Spleen (tissue), 11 donors: ENCODE results near the gene CXXC5. TPM values are rescaled to one million over a fixed set of nuclear protein-coding genes. Genes with fewer than 3 reads are reported as not detected.

Source experiments
- DNase-seq: peaks from one replicate; pipeline ENCODE4 v3.0.0-alpha.2; 2020
- H3K27ac ChIP-seq, 8 donors: fragments of 200-600 bp; sonication (generic) in 7 of 8; 1 replicate in 4 of 8; 2 replicates in 4 of 8; pipeline versions ENCODE4 v1.5.0 to v1.8.0; 2016 to 2021; ENCODE audit warnings: inconsistent platforms in 4 of 8, mild to moderate bottlenecking in 4 of 8, moderate library complexity in 1 of 8
- H3K27me3 ChIP-seq, 7 donors: fragments of 200-600 bp; sonication (generic) in 6 of 7; replicated peaks in 1 of 7; 1 replicate in 4 of 7; 2 replicates in 3 of 7; pipeline versions ENCODE4 v1.5.0 to v1.8.0; 2016 to 2021; ENCODE audit warnings: inconsistent platforms in 3 of 7, mild to moderate bottlenecking in 1 of 7
- H3K36me3 ChIP-seq, 6 donors: fragments of 200-600 bp; sonication (generic) in 5 of 6; 1 replicate in 4 of 6; 2 replicates in 2 of 6; pipeline versions ENCODE4 v1.5.0 to v1.8.0; 2016 to 2021; ENCODE audit warnings: inconsistent platforms in 2 of 6
- H3K4me1 ChIP-seq, 6 donors: fragments of 200-600 bp; sonication (generic) in 5 of 6; 1 replicate in 3 of 6; 2 replicates in 3 of 6; pipeline versions ENCODE4 v1.5.0 to v1.8.0; 2016 to 2021; ENCODE audit warnings: inconsistent platforms in 3 of 6
- H3K4me3 ChIP-seq, 8 donors: fragments of 200-600 bp; sonication (generic) in 7 of 8; 1 replicate in 4 of 8; 2 replicates in 4 of 8; pipeline versions ENCODE4 v1.5.0 to v1.8.0; 2016 to 2021; ENCODE audit warnings: inconsistent platforms in 4 of 8, mild to moderate bottlenecking in 4 of 8, moderate library complexity in 2 of 8
- H3K9me3 ChIP-seq, 8 donors: fragments of 200-600 bp; sonication (generic) in 7 of 8; 1 replicate in 4 of 8; 2 replicates in 4 of 8; pipeline versions ENCODE4 v1.5.0 to v1.8.0; 2016 to 2021; ENCODE audit warnings: inconsistent platforms in 4 of 8
- CTCF ChIP-seq, 11 experiments: fragments of 200-600 bp in 7 of 11; fragments of 450-650 bp in 4 of 11; sonication (generic) in 4 of 11; IDR thresholded peaks in 8 of 11; conservative IDR thresholded peaks in 3 of 11; 1 replicate in 7 of 11; 2 replicates in 4 of 11; pipeline versions ENCODE4 v1.4.0 to v1.8.0; 2016 to 2021; ENCODE audit warnings: antibody characterized with exemption in 11 of 11, inconsistent platforms in 4 of 11, mild to moderate bottlenecking in 1 of 11
- POLR2A ChIP-seq, 3 donors: fragments of 450-650 bp; IDR thresholded peaks; one replicate each; pipeline ENCODE4 v1.5.1; 2017; ENCODE audit warnings: antibody characterized with exemption in 3 of 3, mild to moderate bottlenecking in 1 of 3
- POLR2AphosphoS5 ChIP-seq, 3 donors: sonication (generic); formaldehyde crosslinking; IDR thresholded peaks; one replicate each; pipeline ENCODE4 v1.5.1; 2017; ENCODE audit warnings: antibody characterized with exemption in 3 of 3
- WGBS, 5 donors: extraction: QIAGEN DNeasy Blood & Tissue Kit in 3 of 5; methylation state at CpG; one replicate each; pipeline versions ENCODE4 v1.1.5 to v1.1.7; 2013 to 2018; 5-methylcytosine and 5-hydroxymethylcytosine counted together
- intact Hi-C: fragments of 100-400 bp; cut with DNase I; formaldehyde crosslinking; loops from one replicate; pipeline ENCODE4 v1.15.0; 2023; ENCODE audit warnings: low total_unique reads
- polyA plus RNA-seq, 3 donors: library from polyadenylated mRNA; stranded (reverse); fragments of 200-250 nt; gene quantifications; one replicate each; pipeline ENCODE4 v1.2.1, GENCODE V29; 2013
- total RNA-seq, 7 donors: library from RNA; depleted of rRNA in 3 of 7; stranded (reverse); fragments of >200 nt in 3 of 7; fragmentation: NEBNext Ultra II Directional in 4 of 7; extraction: Animal tissue kit (Norgen Biotek cat#: 25700) in 4 of 7; gene quantifications; one replicate each; pipeline versions ENCODE4 v1.1.0 to v1.2.1, GENCODE V29; 2016 to 2021
- donor health status: healthy with polysubstance abuse.
- donor health status: DM: no; HTN: no; CAD: no; lungs with moderate emphysema.
- donor health status: DM: no; HTN: no; CAD: no.
- donor health status: Bipolar disorder and iron deficiency.
- donor health status: healthy.
- donor health status: DM: no; HTN: no; CAD: no.
- donor health status: DM: yes; HTN: yes; CAD: no.

CXXC5 gene
- total and polyA plus RNA-seq, 10 donors = 46.4 to 69.5 (median 62.0) TPM

GRCh38 chr5:139695178-139695573 lies 47.0 kb downstream of the CXXC5 start:
- intact Hi-C loops = loop anchor here (10.0 kb wide), 1 partner anchor 60 kb away; no protein-coding TSS in a partner anchor
- Histone ChIP-seq H3K9me3 (no peaks in the 10 kb centered on the region), H3K4me3 (no peak overlapping the region), H3K4me1 (peaks cover 20 to 67% (median 42%) of the 10 kb centered on the region in 6 donors), H3K36me3 (no peaks in the 10 kb centered on the region), H3K27ac (no peak overlapping the region), H3K27me3 (peaks cover 0 to 28% (median 14%) of the 10 kb centered on the region in 7 donors)
- TF ChIP-seq CTCF (IDR thresholded peaks at IDR 0.05 in 8 of 11, conservative IDR thresholded peaks at IDR 0.05 in 3 of 11) = no peak
- no peak for TF ChIP-seq POLR2AphosphoS5 (IDR thresholded peaks at IDR 0.05)
- TF ChIP-seq POLR2A (IDR thresholded peaks at IDR 0.05) = no peak
- 87 to 95% (median 93%) methylated on average over 2 of the region's 2 CpGs for WGBS, 5 donors
- DNase-seq = no peak

DNA sequence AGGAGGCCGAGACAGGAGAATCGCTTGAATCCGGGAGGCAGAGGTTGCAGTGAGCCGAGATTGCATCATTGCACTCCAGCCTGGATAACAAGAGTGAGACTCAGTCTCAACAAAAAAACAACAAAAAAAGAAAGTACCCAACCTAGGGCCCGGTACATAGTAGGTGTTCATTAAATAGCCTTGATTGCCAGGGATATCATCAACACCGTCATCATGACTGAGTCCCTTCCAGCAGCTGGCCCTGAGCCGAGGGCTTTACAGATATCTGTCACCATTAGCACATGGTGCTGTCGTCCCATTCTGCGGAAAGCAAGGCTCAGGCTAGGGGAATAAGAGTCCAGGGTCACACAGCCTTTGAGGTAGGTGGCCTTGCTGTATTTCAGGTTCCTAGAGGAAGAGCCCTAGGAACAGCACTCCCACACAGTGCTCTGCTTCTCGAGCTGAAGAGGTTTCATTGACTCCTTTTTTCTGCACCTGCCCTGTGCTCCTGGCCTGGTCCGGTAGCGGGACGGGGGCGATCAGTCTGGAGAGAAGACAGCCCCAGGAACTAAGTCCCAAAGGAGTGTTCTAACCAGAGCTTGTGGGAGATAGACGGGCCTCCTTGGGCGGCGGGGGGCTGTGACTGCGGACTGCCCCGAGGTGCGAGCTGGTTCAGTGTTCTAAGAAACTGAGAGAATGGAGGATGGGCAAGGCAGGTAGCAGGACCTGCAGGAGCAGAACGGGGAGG lies 48.2 kb downstream of the CXXC5 start:
- DNase-seq = peak; percentile 75
- H3K27ac ChIP-seq = peak overlapping the region in 6 of 8 donors; percentile 55 to 84 (median 80)
- peaks cover 0 to 33% (median 14%) of the 10 kb centered on the region in 7 donors for H3K27me3 ChIP-seq
- 52 to 65% (median 64%) methylated on average over 21 of the region's 21 CpGs for WGBS, 5 donors
- TF ChIP-seq POLR2AphosphoS5 (IDR thresholded peaks at IDR 0.05) (no peak), POLR2A (IDR thresholded peaks at IDR 0.05) (no peak), CTCF (IDR thresholded peaks at IDR 0.05 in 8 of 11, conservative IDR thresholded peaks at IDR 0.05 in 3 of 11) (no peak)
- peak overlapping the region in 2 of 8 donors; percentile 34 to 57 for H3K4me3 ChIP-seq
- intact Hi-C loops = loop anchor here (10.0 kb wide), 1 partner anchor 58 kb away; no protein-coding TSS in a partner anchor
- peaks cover 23 to 66% (median 41%) of the 10 kb centered on the region in 6 donors for H3K4me1 ChIP-seq
- H3K36me3 ChIP-seq = no peaks in the 10 kb centered on the region
- no peaks in the 10 kb centered on the region for H3K9me3 ChIP-seq

- 2 to 3% (median 2%) methylated on average over 31 to 55 of the region's 55 CpGs for WGBS, 5 donors
- Histone ChIP-seq H3K27ac (peak overlapping the region in 7 of 8 donors; percentile 55 to 84 (median 80)), H3K9me3 (no peaks in the 10 kb centered on the region), H3K27me3 (peaks cover 0 to 40% (median 14%) of the 10 kb centered on the region in 7 donors), H3K36me3 (no peaks in the 10 kb centered on the region), H3K4me1 (peaks cover 26 to 68% (median 48%) of the 10 kb centered on the region in 6 donors), H3K4me3 (peak overlapping the region in 7 of 8 donors; percentile 4 to 57 (median 21))
- intact Hi-C loops = loop anchor here (10.0 kb wide), 1 partner anchor 58 kb away; no protein-coding TSS in a partner anchor
- peak; percentile 86 for DNase-seq
- TF ChIP-seq POLR2A (IDR thresholded peaks at IDR 0.05) (no peak), CTCF (IDR thresholded peaks at IDR 0.05 in 8 of 11, conservative IDR thresholded peaks at IDR 0.05 in 3 of 11) (no peak), POLR2AphosphoS5 (IDR thresholded peaks at IDR 0.05) (peak in 2 of 3 donors; percentile 70 to 75)
Observed at GRCh38 chr5:139696894-139697658, 48.9 kb downstream of the CXXC5 start.
